Measurements from ENCODE around the gene IER2. TPM values are rescaled to one million over a fixed set of nuclear protein-coding genes. Genes with fewer than 3 reads are reported as not detected.
"Not testable (repeated sequence)": the region's sequence is repeated elsewhere in the genome, so short reads cannot be mapped to it uniquely, and the experiment has no call there.

IER2 gene
- total and polyA plus RNA-seq, 2 of the 4 experiments (the other 2 are of a cell fraction), result 7.7 to 102 TPM

DNA sequence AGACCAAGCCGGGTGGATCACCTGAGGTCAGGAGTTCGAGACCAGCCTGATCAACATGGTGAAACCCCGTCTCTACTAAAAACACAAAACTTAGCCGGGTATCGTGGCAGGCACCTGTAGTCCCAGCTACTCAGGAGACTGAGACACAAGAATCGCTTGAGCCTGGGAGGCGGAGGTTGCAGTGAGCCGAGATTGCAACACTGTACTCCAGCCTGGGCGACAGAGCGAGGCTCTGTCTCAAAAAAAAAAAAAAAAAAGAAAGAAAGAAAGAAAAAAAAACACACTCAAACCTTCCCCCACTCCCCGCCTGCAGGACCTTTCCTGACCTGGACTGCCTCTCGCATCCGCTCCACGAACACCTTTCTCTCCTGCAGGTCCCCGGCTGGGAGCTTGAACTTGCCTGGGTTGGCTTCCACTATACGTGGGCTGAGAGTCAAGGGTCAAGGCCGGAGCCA is 1.0 kb upstream of the IER2 start:
- ChIA-PET CTCF (interaction anchor here (0.9 to 1.0 kb wide), 2 partner anchors 24 to 31 kb away, joined by 3 read pairs; partner anchors contain the start of gene NACC1), POLR2A (ENCODE audit: unreplicated experiment) (interaction anchor here (0.6 kb wide), 1 partner anchor 58 kb away, joined by 7 read pairs; no protein-coding TSS in a partner anchor)
- Histone ChIP-seq H3K79me1 (ENCODE audit: low read depth in 1 of 2, low read length in 2 of 2) (peaks cover 2 to 48% of the 10 kb centered on the region in 2 experiments; a peak in 2 of 4 replicates), H3K14ac (replicated peaks; ENCODE audit: low read depth, low read length) (peak overlapping the region; percentile 87), H3K56ac (ENCODE audit: extremely low read depth, insufficient read depth, low read length) (peak overlapping the region; percentile 17; the same call in 1 of the 2 replicates), H3K23ac (ENCODE audit: low read depth, low read length) (peak overlapping the region; percentile 94), H4K20me1 (ENCODE audit: insufficient read depth, low read length) (peaks cover 14% of the 10 kb centered on the region), H3K9ac (ENCODE audit: low read depth, low read length) (peak overlapping the region; percentile 76), H3K36me3 (ENCODE audit: control insufficient read depth, insufficient read depth, low read length) (peaks cover 12% of the 10 kb centered on the region), H4K5ac (ENCODE audit: low read depth, low read length) (peak overlapping the region; percentile 71), H4K91ac (ENCODE audit: insufficient read depth, low read depth, low read length) (peak overlapping the region; percentile 74), H2AFZ (replicated peaks; ENCODE audit: low read length, poor library complexity) (peak overlapping the region; percentile 98), H3K4me3 (ENCODE audit: insufficient read depth, low read depth, low read length) (peak overlapping the region; percentile 72), H2BK15ac (ENCODE audit: low read depth, low read length) (0 out of 3 replicates have a peak overlapping the region, but pooled peaks have one; percentile 31), H3K27ac (ENCODE audit: insufficient read depth, low read length) (peak overlapping the region; percentile 74), H3K4me2 (ENCODE audit: low read depth, low read length) (peak overlapping the region; percentile 94), H2AK5ac (ENCODE audit: low read depth, low read length) (peak overlapping the region; percentile 93), H3K18ac (ENCODE audit: low read depth, low read length) (0 out of 2 replicates have a peak overlapping the region, but pooled peaks have one; percentile 3), H4K8ac (ENCODE audit: low read depth in 2 of 2, low read length in 2 of 2) (peak overlapping the region; percentile 80 to 90), H2BK5ac (ENCODE audit: low read depth, low read length, poor library complexity, severe bottlenecking) (peak overlapping the region; percentile 65), H2BK120ac (ENCODE audit: low read depth, low read length) (peak overlapping the region; percentile 59), H2AK9ac (replicated peaks; ENCODE audit: low read depth, low read length, poor library complexity) (peak overlapping the region; percentile 99), H3K4ac (ENCODE audit: low read depth, low read length) (peak overlapping the region; percentile 89), H2BK20ac (ENCODE audit: low read depth, low read length) (peak overlapping the region; percentile 69)
- dilution Hi-C loops (cut with HindIII; ENCODE audit: low sequenced_read_pairs, unreplicated experiment); H3K4me1 ChIP-seq (ENCODE audit: control insufficient read depth, insufficient read depth, low read length); H3K9me3 ChIP-seq (ENCODE audit: control insufficient read depth, insufficient read depth, low read length); intact Hi-C loops (cut with micrococcal nuclease); H3K27me3 ChIP-seq (ENCODE audit: control insufficient read depth, insufficient read depth, low read length); BruUV-seq (replicated peaks); in situ Hi-C loops (cut with MboI; ENCODE audit: low sequenced_read_pairs); DNase-seq; H3K9me1 ChIP-seq (ENCODE audit: insufficient read depth, low read length); ATAC-seq (ENCODE audit: low read depth): not testable (repeated sequence)
- WGBS, 2 experiments (ENCODE audit: extremely low coverage in 2 of 2, insufficient read length in 1 of 2), result 12% methylated on average over 6 of the region's 17 CpGs; no CpG with 5 or more reads in 1 of the 2 experiments
- TF ChIP-seq CEBPB (IDR thresholded peaks at IDR 0.05; ENCODE audit: low read depth, low read length), result peak; percentile 52; the same call in 1 of the 2 replicates

All from IMR-90 (cell line).